NCI-H460 (cell line): Measurements from ENCODE around the gene IRF2BPL. TPM values are rescaled to one million over a fixed set of nuclear protein-coding genes. Genes with fewer than 3 reads are reported as not detected.

Source experiments
- DNase-seq: peaks from one replicate; pipeline ENCODE4 v3.0.0-alpha.2; 2016; ENCODE audit warnings: low read depth; ENCODE audit errors: extremely low read depth
- polyA plus RNA-seq: library from polyadenylated mRNA; depleted of rRNA; stranded (reverse); fragments of >200 nt; gene quantifications from 2 replicates; pipeline ENCODE4 v1.2.3, GENCODE V29; 2014; cell fraction: nucleus; rRNA removed
- total RNA-seq: library from RNA; depleted of rRNA; stranded (reverse); fragments of >200 nt; shearing (Covaris generic); gene quantifications from 2 replicates; pipeline ENCODE4 v1.2.3, GENCODE V29; 2014; rRNA removed

Gene IRF2BPL
- total RNA-seq: 31.5 and 36.7 TPM in 2 replicates
- polyA plus RNA-seq: 6.9 and 8.7 TPM in 2 replicates

DNA sequence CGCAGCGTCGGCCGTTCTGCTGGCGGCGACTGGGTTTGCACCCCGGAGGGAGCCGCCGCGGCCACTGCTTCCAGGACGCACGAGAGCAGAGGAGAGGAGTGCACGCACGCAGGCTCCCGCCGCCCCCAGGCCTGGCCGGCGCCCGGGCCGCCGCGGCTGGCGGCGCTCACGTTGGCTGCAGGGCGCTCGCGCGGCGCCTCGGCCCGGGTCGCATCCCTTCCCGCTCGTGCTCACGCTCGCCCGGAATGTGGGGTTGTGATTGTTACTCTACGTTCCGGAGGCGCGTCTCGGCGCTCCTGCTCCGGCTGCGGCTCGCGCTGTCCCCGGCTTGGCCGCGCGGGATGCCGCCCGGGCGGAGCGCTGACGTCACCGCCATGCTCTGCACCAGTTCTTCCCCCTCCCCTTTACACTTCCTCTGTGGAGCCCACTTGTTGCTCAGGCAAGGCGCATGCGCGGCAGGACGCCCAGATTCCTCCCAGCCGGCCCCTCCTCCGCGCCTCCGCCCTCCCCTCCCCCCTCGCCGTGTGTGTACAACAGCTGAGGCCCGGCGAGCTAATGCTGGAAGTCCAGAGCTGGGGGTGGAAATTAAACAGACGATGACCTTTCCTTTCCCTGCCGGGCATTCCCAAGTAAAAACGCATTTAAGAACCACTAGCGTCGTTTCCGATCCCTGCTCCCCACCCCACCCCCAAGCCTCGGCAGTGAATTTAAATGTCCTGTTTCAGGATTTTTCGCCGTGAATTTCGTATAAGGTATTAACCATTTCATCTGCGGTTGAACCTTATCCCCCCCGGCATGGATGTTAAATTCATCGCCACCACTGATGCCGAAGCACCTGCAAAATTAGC, at the start of gene IRF2BPL:
TSS of gene IRF2BPL (minus strand) at position 325 of the 848 bp plus-strand sequence. CDS start 916 bp downstream, outside the sequence.
- peak; percentile 98 for DNase-seq

DNA sequence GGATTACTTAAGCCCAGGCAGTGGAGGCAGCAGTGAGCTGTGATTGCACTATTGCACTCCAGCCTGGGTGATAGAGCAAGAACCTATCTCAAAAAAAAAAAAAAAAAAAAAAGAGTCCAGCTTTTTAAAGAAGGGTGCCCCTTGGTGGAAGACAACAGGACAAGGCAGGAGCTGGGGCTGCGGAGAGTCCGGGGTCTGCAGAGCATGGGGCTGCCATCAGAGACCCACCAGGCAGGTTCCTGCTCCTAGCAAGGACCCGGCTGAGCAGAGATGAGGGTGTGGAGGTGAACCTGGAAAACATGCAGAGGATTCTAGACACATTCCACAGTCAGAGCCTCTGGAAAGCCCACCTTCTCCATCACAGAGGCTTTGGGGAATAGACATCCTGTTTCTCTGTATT, 48.5 kb upstream of the IRF2BPL start:
- DNase-seq: no peak

DNA sequence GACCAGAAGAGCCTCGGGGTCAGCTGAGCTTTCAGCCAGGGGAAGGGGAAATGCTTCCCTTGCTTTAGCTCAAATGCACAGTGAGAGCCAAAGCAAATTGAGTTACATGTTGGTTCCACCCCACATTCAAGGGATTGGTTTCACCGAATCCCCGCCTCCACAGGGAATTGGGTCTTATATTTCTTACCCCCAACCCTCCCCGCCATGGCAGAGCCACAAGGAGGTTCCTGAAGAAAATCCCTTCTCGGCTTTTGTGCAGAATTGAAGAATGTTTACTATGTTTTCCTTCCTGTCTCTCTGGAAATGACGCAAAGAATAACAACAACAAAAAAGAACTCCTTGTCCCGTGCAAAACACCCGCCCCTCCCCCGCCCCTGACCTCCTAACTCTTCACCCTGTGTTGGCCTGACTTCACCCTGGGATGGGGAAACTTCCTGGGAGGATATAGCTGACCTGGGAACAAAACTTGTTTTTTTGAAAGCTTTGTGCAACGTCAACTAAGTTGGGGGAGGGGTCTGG, 47.7 kb upstream of the IRF2BPL start:
- DNase-seq: peak; percentile 76

DNA sequence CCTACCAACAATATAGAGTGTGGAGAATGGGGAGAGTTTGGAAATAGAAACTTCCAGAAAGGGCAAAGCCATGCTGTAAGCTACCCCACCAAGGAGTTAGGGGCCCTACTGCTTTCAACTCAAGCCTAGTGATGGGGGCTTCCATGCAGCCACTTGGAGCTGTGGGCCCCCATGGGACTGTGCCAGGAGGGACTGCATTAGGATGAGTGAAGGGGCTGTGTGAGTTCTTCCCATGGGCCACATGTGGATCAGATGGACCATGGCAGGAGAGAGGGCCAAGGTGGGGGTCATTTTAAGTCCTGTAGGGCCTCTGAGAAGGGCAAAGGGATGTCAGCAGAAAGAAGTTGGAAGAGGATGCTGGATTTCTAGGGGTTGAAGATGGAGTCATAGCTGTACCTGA, 46.5 kb upstream of the IRF2BPL start:
- no peak for DNase-seq

DNA sequence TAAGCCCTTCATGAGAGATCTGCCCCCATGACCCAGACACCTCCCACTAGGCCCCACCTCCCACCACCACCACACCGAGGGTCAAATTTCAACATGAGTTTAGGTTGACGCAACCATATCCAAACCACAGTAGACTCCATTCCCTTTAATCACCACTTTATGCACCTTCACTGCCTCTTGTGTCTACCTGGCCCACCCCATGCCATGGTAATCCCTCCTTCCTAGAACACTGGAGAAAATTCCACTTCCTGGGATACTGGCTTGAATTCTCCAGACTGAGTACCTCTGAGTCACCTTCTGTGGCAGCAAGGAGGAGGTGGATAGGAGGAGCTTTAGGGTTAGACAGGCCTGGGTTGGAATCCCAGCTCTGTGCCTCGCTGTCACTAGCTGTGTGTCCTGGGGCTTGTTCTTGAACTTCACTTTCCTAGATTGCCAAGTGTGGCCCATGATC, 43.5 kb upstream of the IRF2BPL start:
- DNase-seq: no peak

DNA sequence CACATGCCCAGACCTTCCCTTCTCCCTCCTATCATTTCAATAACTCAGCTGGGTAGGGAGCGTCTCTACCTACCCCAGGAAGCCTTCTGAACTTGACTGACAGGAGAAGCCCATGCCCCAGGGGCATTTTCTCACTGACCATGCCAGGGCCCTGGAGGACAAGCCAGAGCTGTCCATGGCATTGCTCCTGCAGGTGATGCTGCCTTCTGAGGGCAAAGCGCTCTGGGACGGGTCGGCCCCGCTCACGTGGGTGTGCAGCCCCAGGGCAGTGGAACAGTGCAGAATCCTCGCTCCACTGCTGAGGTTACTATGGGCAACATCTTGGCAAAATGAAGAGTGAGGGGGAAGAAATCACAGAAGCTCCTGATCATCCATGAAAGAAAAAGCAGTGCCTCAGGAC, 41.0 kb upstream of the IRF2BPL start:
- no peak for DNase-seq

DNA sequence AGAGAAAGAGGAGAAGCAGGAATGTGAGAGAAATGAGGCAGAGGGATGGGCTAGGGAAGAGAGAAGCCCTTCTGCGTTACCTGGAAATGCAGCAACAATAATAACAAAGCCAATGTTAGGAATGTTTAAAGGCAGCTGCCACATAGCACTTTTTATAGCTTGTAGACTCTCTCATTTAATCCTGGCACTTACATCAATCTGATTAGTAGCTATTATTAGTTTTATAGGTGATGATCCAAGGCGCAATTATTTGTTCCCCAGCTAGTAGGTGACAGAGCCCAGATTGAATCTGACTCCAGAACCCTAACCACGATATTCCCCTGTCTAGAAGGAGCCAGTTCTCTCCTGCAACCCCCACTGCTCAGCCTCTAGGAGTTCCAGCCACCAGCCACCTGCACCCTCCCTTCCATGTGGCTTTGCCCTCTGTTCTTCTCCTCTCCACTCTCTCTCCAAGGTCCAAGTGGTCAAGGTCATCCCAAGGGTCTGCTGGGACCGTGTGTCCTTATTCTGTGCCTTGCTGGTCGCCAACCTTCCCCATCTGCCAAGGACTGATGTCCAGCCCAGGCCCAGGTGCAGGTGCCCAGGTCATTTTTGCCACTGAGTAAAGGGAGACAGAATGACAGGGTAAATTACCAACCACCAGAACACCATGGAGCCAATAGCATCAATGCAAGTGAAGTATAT, 40.2 kb upstream of the IRF2BPL start:
- DNase-seq: no peak

DNA sequence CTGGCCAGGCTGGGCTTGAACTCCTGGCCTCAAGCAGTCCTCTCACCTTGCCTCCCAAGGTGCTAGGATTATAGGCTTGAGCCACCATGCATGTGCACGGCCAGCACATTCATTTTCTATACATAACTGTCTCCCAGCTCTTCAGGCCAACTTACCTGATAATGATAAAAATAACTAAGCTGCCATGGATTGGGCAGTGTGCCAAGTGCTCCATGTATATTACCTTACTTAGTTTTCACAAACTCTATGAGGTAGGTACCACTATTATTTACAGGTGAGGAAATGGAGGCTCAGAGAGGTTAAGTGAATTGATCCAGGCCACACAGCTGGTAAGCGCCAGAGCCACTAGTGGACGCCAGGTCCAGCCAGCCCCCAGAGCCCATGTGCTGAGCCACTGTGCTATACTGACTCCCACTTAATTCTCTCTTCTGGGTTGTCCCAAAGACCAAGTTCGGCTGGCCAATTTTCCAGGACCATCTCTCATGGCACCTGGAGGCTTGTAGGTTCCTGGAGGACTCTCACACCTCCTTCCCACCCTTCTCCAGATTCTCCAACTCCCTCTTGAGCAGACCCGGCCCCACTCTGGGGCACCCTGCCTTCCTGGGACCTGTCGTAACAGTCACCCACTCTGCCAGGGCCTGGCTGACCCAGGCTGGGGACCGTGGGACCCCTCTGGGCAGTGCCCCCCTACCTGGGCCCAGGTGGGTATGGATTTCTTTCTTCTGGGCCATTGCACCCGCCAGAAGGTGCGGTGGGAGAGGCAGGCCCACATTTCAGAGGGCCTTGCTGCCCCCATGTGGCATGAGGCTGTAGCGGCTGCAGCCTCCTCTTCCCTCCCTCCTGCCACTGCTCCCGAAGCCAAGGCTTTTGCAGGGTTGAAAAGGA, 39.4 kb upstream of the IRF2BPL start:
- peak; percentile 70 for DNase-seq

DNA sequence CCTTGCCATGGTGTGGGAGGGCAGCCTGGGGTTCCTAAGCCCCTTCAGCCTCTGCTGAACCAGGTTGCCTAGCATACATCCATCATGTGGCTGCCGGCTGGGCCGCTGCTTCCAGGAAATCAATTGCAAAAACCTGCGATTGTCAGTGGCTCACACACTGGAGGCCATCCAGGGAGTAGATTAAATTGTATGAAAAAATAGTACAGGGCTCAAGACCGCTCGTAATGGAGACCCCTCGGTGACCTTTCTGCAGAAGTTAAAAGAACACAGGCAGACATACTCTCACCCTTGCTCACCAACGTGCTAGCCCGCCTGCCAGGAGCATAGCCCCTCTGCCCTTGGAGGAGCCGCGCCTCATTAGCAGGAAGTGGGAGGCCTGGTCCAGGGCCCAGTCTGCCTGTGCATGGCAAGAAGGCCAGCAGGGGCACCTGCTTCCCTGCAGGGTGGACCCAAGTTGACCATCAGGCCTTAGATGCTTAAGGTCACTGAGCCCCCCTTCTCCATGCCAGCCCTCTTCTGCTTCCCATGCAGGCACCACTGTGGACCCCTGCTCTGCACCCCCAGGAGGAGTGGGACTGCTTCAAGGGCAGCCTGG, 38.2 kb upstream of the IRF2BPL start:
- no peak for DNase-seq

DNA sequence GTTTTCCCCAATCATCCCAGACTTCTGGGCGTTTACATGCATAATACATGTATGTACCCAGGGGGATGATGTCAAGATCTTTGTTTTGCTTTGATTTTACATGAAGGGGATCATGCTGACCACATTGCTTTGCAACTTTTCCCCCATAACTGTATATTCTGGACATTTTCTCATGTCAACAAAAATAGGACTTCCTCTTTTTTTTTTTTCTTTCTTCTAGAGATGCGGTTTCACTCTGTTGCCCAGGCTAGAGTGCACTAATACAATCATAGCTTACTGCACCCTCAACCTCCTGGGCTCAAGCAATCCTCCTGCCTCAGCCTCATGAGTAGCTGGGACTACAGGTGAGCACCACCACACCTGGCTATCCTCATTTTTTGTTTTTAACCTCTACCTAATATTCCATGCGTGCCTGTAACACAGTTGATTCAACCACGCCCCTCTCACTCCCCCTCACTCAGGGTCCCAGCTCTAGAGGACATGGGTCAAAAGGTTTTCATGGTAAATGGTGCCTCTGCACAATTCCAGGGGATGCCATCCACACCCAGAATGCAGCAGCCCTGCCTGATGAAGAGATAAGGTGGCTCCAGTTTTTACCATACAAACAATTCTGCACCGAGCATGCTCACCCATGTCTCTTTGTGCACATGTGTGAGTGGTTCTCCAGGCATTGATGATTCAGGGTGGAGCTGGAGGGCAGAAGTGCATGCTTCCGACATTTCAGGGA, 37.5 kb upstream of the IRF2BPL start:
- DNase-seq: no peak

DNA sequence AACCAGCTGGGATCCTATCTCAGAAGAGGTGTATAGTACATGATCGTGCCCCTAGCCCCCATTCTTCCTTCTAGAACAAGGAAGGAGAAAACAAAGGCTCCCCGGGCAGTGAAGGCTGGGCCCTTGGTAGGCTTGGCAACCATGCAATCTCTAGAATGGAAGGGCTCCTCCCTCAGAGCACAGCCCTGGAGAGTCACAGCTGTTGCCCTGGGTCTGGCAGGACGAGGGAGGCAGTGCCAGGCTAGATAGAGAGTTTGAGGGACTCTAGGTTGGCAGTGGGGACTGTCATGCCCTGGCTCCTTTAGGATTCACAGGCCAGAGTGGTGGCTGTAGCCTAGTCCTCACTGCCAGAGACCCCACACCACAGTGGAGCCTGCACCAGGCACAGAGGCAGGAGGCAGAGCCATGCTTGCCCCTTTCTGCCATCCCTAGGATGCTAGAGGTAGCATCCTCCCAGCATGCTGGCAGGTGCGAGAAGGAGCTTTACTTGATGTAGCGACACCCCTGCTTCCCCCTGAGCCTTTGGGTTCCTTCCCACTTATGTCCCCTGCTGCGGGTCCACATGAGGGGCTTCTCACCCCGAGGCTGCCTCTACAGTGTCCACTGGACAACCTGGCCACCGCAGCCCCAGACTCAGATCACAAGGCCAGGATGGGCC, 36.1 kb upstream of the IRF2BPL start:
- no peak for DNase-seq

DNA sequence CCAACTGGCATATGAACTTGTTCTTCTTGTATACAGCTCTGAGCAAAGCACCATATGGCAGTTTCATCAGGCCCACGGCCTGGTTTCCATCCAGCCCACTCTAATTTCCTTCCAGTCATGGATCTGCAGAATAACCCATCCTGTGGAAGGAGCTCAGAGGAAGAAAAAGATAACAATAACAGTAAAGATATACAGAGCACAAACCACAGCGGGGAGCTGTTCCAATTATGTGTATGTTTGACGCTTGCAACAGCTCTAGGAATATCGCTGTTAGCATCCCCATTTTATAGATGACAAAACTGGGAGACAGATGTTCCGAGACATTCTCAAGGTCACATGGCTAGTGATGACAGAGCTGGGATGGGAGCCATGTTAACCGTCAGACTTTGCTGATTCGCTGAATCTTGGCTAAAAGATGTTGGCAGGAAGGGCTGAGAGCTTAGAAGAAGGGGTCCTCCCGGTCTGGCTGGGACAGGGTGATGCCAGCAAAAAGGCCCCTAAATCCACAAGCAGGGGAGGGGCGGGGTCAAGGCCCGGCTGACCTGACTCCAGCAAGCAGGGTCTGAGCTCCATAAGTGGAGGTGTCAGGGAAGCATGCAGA, 35.2 kb upstream of the IRF2BPL start:
- no peak for DNase-seq

DNA sequence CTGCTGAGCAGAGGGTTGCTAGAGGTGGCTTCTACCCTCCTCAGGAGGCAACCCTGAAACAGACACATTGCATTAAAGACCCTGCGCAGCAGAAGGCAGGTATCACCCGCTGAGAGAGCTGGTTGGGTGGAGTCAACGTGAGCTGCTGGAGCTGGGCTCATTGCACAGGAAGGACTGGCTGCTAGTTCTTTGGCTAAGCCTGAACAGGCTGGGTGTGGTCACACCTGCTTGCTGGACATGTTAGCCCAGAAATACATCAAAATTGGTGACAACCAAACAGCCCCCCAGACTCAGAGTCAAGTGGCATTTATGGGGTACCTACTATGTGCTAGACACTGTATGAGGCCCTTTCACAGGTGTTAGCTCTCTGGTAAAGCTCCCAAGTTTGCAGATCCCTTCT, 33.8 kb upstream of the IRF2BPL start:
- DNase-seq: no peak

DNA sequence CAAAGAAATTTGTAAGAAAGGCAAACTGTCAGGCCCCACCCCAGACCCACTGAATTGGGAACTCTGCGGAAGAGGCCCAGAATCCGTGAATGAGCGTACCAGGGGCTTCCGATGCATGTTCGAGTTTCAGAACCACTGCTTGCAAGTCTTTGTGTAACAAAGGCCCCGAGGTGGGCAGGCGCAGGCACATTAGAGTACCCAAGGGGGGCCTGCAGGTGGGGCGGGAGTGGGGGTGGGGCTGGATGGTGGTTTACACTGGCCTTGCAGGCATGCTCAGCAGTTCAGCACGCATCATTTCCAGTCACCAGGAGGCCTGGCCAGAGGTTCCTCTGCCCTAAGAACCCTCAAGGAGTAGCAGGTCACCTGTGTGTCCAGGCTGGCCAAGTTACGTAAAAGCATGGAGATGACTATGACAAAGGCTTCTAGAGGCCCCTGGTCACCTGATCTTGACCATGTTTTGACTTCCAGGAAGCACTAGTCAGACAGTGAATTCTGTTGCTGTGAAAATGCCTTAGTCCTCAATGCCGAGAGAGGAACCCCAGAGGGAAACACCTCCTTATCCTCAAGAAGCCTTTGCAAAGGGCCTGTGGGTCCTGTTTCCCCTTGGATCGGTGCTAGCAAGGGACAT, 33.2 kb upstream of the IRF2BPL start:
- no peak for DNase-seq

DNA sequence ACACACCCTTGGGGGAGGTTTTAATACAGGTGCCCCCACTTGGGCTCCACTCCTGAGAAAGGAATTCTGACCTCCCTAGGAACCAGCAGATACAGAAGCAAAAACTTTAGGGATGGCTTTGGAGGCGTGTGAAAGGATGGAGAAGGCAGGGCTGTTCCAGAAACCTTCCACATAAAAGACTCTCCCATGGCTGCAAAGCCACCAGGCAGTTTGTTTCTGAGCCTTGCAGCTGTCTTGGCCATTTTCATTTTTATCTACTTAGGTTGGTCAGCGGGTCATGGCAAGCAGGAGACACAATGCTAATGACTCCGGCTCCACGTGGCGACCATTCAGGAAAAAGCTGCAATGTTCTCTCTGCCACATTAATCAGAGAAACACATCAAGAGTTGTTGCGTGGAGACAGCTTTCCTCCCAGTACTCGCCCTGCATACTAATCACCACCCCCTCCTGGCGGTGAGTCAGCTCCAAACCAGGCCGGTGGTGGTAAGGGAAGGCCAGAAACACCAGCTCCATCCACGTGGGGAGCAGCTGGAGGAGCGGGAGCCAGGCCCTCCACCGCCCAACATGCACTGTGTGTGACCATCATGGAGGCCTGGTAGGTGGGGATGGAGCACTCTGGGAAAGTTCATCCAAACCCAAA, 30.9 kb upstream of the IRF2BPL start:
- no peak for DNase-seq

DNA sequence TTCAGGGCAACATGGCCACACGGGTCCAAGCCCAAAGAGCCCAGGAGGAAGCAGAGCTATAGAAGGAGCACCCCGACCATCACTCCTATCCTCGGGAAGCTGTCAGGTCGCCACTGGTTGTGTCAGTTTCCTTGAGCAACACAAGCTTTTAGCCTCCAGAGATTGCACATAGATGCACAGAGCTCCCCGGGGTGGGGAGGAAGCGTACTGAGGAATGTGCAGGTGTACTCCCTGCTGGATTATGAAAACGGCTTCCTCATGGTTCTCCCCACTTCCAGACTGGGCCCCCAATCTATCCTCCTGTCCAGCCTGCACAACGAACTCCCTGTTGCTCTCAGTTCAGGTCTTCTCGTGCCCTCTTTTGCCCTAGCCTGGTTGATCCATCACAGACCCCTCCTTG, 30.3 kb upstream of the IRF2BPL start:
- no peak for DNase-seq

DNA sequence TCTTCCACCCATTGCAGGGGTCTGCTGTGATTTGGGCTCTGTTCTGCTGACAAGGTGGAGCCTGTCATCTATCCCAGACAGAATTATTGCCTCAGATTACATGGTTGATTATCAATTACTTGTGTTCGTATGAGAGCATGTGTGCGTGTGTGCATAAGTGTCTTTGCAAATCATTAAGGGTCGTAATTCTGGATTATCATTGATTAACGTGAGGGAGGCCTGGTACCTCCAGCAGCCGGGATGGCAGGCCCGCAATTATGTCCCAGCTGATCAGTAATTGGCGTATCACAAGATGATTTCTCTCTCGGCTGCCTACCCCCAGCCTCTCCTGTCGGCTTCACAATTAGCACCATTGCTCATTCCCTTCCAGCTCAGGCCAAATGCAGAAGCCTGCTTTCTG, 29.6 kb upstream of the IRF2BPL start:
- DNase-seq: no peak

DNA sequence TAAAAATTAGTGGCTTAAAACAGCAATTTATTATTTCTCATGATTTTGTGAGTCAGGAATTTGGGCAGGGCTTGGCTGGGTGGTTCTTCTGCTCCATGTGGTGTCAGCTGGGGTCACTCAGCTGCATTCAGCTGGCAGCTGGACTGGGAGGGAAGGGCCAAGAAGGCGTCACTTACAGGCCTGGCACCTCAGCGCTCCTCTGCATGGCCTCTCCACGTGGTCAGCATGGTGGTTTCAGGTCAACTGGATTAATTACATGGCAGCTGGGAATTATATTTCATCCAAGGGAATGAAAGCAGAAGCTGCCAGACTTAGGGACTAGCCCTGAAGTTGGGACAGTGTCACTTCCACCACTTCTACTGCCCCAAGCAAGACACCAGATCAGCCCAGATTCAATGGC, 27.5 kb upstream of the IRF2BPL start:
- DNase-seq: no peak
